ENCODE results near the gene SNAPC4.
"Not testable (repeated sequence)": the region's sequence is repeated elsewhere in the genome, so short reads cannot be mapped to it uniquely, and the experiment has no call there.

The SNAPC4 gene

GRCh38 chr9:136426787-136427186, 26.8 kb upstream of the SNAPC4 start:
- H3K4me3 ChIP-seq (ENCODE audit: low read depth, low read length), result no peak overlapping the region
- TF ChIP-seq CTCF (IDR thresholded peaks at IDR 0.05; ENCODE audit: control insufficient read depth, extremely low read depth, insufficient read depth), result no peak
- DNase-seq (ENCODE audit: low read depth), result no peak

- not testable (repeated sequence) for H3K4me3 ChIP-seq (ENCODE audit: low read depth, low read length); DNase-seq (ENCODE audit: low read depth)
These were observed 25.4 kb upstream of the SNAPC4 start for GRCh38 chr9:136425367-136425766.

GRCh38 chr9:136424750-136425362, 24.9 kb upstream of the SNAPC4 start:
- H3K4me3 ChIP-seq (ENCODE audit: low read depth, low read length), result no peak overlapping the region
- DNase-seq (ENCODE audit: low read depth), result no peak
- no peak for TF ChIP-seq CTCF (IDR thresholded peaks at IDR 0.05; ENCODE audit: control insufficient read depth, extremely low read depth, insufficient read depth)

GRCh38 chr9:136423432-136424146, 23.6 kb upstream of the SNAPC4 start:
- TF ChIP-seq CTCF (IDR thresholded peaks at IDR 0.05; ENCODE audit: control insufficient read depth, extremely low read depth, insufficient read depth), result no peak
- H3K4me3 ChIP-seq (ENCODE audit: low read depth, low read length), result peak overlapping the region; percentile 36
- DNase-seq (ENCODE audit: low read depth), result no peak

GRCh38 chr9:136422876-136423275, 22.9 kb upstream of the SNAPC4 start:
- DNase-seq (ENCODE audit: low read depth), result peak; percentile 76
- no peak for TF ChIP-seq CTCF (IDR thresholded peaks at IDR 0.05; ENCODE audit: control insufficient read depth, extremely low read depth, insufficient read depth)

GRCh38 chr9:136421791-136422190, 21.8 kb upstream of the SNAPC4 start:
- DNase-seq (ENCODE audit: low read depth), result no peak
- no peak for TF ChIP-seq CTCF (IDR thresholded peaks at IDR 0.05; ENCODE audit: control insufficient read depth, extremely low read depth, insufficient read depth)
- H3K4me3 ChIP-seq (ENCODE audit: low read depth, low read length), result no peak overlapping the region

More at GRCh38 chr9:136422876-136423275, 22.9 kb upstream of the SNAPC4 start:
- H3K4me3 ChIP-seq (ENCODE audit: low read depth, low read length), result peak overlapping the region; percentile 36

GRCh38 chr9:136419092-136419420, 19.1 kb upstream of the SNAPC4 start:
- DNase-seq (ENCODE audit: low read depth), result no peak
- no peak for TF ChIP-seq CTCF (IDR thresholded peaks at IDR 0.05; ENCODE audit: control insufficient read depth, extremely low read depth, insufficient read depth)
- no peak overlapping the region for H3K4me3 ChIP-seq (ENCODE audit: low read depth, low read length)

Measured in LNCaP clone FGC (cell line).